ENCODE data around the gene ABI2. TPM values are rescaled to one million over a fixed set of nuclear protein-coding genes. Genes with fewer than 3 reads are reported as not detected.

The ABI2 gene
- total RNA-seq, 1 experiment from 2014 or later: 24.9 TPM

Other genes starting within 250 kb of the ABI2 start
- gene CYP20A1, start 89.4 kb upstream of the ABI2 start, total RNA-seq (2014; rRNA removed; shearing (Covaris generic)): 25.0 and 26.8 TPM in 2 replicates
- 5.0 and 5.5 TPM in 2 replicates for gene RAPH1, start 206.9 kb downstream of the ABI2 start, total RNA-seq (2014; rRNA removed; shearing (Covaris generic))